ENCODE data around the gene GRID1.

The GRID1 gene

GRCh38 chr10:85650791-85651496 lies 715.7 kb downstream of the GRID1 start:
- no peak for DNase-seq

GRCh38 chr10:85649461-85649860 lies 717.1 kb downstream of the GRID1 start:
- DNase-seq = no peak

GRCh38 chr10:85648279-85648754 lies 718.3 kb downstream of the GRID1 start:
- DNase-seq = no peak

GRCh38 chr10:85647741-85648140 lies 718.9 kb downstream of the GRID1 start:
- DNase-seq = no peak

- DNase-seq = peak; percentile 2
Measured at GRCh38 chr10:85645926-85646711, 720.5 kb downstream of the GRID1 start.

- DNase-seq = no peak
Measured at GRCh38 chr10:85645053-85645452, 721.5 kb downstream of the GRID1 start.

GRCh38 chr10:85643845-85644525 lies 722.6 kb downstream of the GRID1 start:
- DNase-seq = no peak

GRCh38 chr10:85643171-85643844 lies 723.3 kb downstream of the GRID1 start:
- DNase-seq = no peak

GRCh38 chr10:85642421-85643170 lies 724.0 kb downstream of the GRID1 start:
- DNase-seq = no peak

- DNase-seq = no peak
Measured at GRCh38 chr10:85642082-85642420, 724.5 kb downstream of the GRID1 start.

GRCh38 chr10:85641479-85642009 lies 725.1 kb downstream of the GRID1 start:
- no peak for DNase-seq

- no peak for DNase-seq
Measured at GRCh38 chr10:85638797-85639196, 727.8 kb downstream of the GRID1 start.

GRCh38 chr10:85635650-85636049 lies 730.9 kb downstream of the GRID1 start:
- DNase-seq = no peak

GRCh38 chr10:85624511-85624910 lies 742.1 kb downstream of the GRID1 start:
- no peak for DNase-seq

- DNase-seq = no peak
Measured at GRCh38 chr10:85623758-85624157, 742.8 kb downstream of the GRID1 start.

GRCh38 chr10:85623342-85623741 lies 743.3 kb downstream of the GRID1 start:
- DNase-seq = no peak

- DNase-seq = no peak
Measured at GRCh38 chr10:85622425-85622824, 744.2 kb downstream of the GRID1 start.

- no peak for DNase-seq
Measured at GRCh38 chr10:85621562-85621961, 745.0 kb downstream of the GRID1 start.

GRCh38 chr10:85620807-85621206 lies 745.8 kb downstream of the GRID1 start:
- DNase-seq = no peak

- DNase-seq = no peak
Measured at GRCh38 chr10:85619832-85620231, 746.8 kb downstream of the GRID1 start.

- no peak for DNase-seq
Measured at GRCh38 chr10:85618841-85619240, 747.8 kb downstream of the GRID1 start.
